Sigmoid colon (tissue), 7 donors: ENCODE results near the gene PCDHGC4. TPM values are rescaled to one million over a fixed set of nuclear protein-coding genes. Genes with fewer than 3 reads are reported as not detected.

Source experiments
- DNase-seq: peaks from one replicate; pipeline ENCODE4 v3.0.0-alpha.2; 2019
- H3K27ac ChIP-seq, 4 donors: fragments of 200-600 bp; sonication (generic); one replicate each; pipeline ENCODE4 v1.5.1; 2016 to 2019; ENCODE audit warnings: mild to moderate bottlenecking in 1 of 4
- H3K27me3 ChIP-seq, 3 donors: fragments of 200-600 bp; sonication (generic); one replicate each; pipeline ENCODE4 v1.5.1; 2019; ENCODE audit warnings: mild to moderate bottlenecking in 1 of 3
- H3K36me3 ChIP-seq, 4 donors: fragments of 200-600 bp; sonication (generic); one replicate each; pipeline ENCODE4 v1.5.1; 2016 to 2019
- H3K4me1 ChIP-seq, 4 donors: fragments of 200-600 bp; sonication (generic); one replicate each; pipeline ENCODE4 v1.5.1; 2017 to 2019
- H3K4me3 ChIP-seq, 4 donors: fragments of 200-600 bp; sonication (generic); one replicate each; pipeline ENCODE4 v1.5.1; 2017 to 2019; ENCODE audit warnings: mild to moderate bottlenecking in 2 of 4, moderate library complexity in 1 of 4
- H3K9me3 ChIP-seq, 4 donors: fragments of 200-600 bp in 3 of 4; sonication (generic) in 3 of 4; one replicate each; pipeline versions ENCODE4 v1.5.1 to v1.6.1; 2013 to 2019
- EP300 ChIP-seq, 4 donors: sonication (generic); formaldehyde crosslinking; IDR thresholded peaks; one replicate each; pipeline ENCODE4 v1.6.1; 2017; ENCODE audit warnings: antibody characterized with exemption in 4 of 4
- POLR2A ChIP-seq, 2 donors: fragments of 450-650 bp; IDR thresholded peaks; one replicate each; pipeline ENCODE4 v1.6.1; 2016; ENCODE audit warnings: antibody characterized with exemption in 2 of 2, mild to moderate bottlenecking in 2 of 2, moderate library complexity in 2 of 2
- POLR2AphosphoS5 ChIP-seq, 4 donors: sonication (generic); formaldehyde crosslinking; IDR thresholded peaks; one replicate each; pipeline ENCODE4 v1.6.1; 2017; ENCODE audit warnings: antibody characterized with exemption in 4 of 4
- WGBS, 2 donors: extraction: QIAGEN DNeasy Blood & Tissue Kit; methylation state at CpG; one replicate each; pipeline ENCODE4 v1.1.7; 2013; 5-methylcytosine and 5-hydroxymethylcytosine counted together
- intact Hi-C: fragments of 100-400 bp; cut with DNase I; formaldehyde crosslinking; loops from one replicate; pipeline ENCODE4 v1.15.1; 2023
- polyA plus RNA-seq, 3 donors: library from polyadenylated mRNA; stranded (reverse); fragments of 200-250 nt; gene quantifications; one replicate each; pipeline ENCODE4 v1.2.3, GENCODE V29; 2013
- total RNA-seq, 4 donors: library from RNA; depleted of rRNA; stranded (reverse); fragments of >200 nt; gene quantifications; one replicate each; pipeline ENCODE4 v1.1.0, GENCODE V29; 2016
- TF ChIP-seq, protein P1 (sequence below), 4 experiments: fragments of 450-650 bp in 3 of 4; fragments of 200-600 bp in 1 of 4; IDR thresholded peaks; one replicate each; pipeline ENCODE4 v1.5.1; 2016 to 2019; ENCODE audit warnings: antibody characterized with exemption in 4 of 4, mild to moderate bottlenecking in 3 of 4, moderate library complexity in 2 of 4
- donor health status: healthy with polysubstance abuse.
- donor health status: Bipolar disorder and iron deficiency.
- donor health status: healthy.

Gene PCDHGC4
- 1 to 10 TPM; 2.5 to 8.6 (median 5.2) TPM for total RNA-seq
- under 1 TPM in 1 of 3 donors, not detected in 2; 0.47 TPM for polyA plus RNA-seq

DNA sequence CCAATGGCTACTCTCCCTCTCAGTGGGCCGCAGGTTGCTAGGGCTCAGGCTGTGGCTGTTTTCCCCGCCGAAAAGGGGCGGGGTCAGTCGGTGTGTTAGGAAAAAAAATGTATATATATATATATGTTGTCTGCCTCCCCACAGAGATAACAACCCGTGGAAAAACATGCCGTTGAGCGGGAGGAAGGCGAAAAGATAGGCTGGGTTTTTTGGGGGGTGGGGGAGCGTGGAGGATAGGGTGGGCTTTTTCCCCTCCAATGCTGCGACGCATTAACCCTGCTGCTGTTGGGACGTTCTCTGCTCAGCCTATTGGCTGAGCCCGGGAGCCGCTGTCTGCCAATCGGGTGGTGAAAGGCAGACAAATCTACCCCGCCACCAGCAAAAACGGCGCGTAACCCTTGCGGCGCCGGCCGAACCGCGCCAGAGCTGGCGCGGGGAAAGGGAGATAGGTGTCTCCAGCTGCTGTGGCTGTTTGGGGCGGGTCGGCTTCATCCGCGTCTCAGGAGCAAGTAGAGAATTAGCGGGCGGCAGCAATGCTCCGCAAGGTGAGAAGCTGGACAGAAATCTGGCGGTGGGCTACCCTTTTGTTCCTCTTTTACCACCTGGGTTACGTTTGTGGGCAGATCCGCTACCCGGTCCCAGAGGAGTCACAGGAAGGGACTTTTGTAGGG is at the start of gene PCDHGC4:
TSS of gene PCDHGC4 (plus strand) at position 390 of the 671 bp plus-strand sequence. CDS start at position 534, 144 bp downstream.
- no peak for DNase-seq
- TF ChIP-seq EP300 (IDR thresholded peaks at IDR 0.05), result no peak
- no peak for TF ChIP-seq POLR2A (IDR thresholded peaks at IDR 0.05)
- TF ChIP-seq POLR2AphosphoS5 (IDR thresholded peaks at IDR 0.05), result no peak
- TF ChIP-seq, protein P1, sequence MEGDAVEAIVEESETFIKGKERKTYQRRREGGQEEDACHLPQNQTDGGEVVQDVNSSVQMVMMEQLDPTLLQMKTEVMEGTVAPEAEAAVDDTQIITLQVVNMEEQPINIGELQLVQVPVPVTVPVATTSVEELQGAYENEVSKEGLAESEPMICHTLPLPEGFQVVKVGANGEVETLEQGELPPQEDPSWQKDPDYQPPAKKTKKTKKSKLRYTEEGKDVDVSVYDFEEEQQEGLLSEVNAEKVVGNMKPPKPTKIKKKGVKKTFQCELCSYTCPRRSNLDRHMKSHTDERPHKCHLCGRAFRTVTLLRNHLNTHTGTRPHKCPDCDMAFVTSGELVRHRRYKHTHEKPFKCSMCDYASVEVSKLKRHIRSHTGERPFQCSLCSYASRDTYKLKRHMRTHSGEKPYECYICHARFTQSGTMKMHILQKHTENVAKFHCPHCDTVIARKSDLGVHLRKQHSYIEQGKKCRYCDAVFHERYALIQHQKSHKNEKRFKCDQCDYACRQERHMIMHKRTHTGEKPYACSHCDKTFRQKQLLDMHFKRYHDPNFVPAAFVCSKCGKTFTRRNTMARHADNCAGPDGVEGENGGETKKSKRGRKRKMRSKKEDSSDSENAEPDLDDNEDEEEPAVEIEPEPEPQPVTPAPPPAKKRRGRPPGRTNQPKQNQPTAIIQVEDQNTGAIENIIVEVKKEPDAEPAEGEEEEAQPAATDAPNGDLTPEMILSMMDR (IDR thresholded peaks at IDR 0.05), result no peak
- H3K9me3 ChIP-seq, result no peaks in the 10 kb centered on the region
- H3K36me3 ChIP-seq, result peaks cover 0 to 10% (median 2%) of the 10 kb centered on the region in 4 donors
- peak within 1 kb of the TSS in 1 of 4 donors; percentile 30 for H3K27ac ChIP-seq
- intact Hi-C loops, result no loop called here
- peak within 1 kb of the TSS; percentile 6 to 50 (median 42) for H3K4me3 ChIP-seq
- H3K27me3 ChIP-seq, result no peaks in the 10 kb centered on the region
- WGBS, 2 donors, result 5 to 7% methylated on average over 39 of the region's 39 CpGs
- H3K4me1 ChIP-seq, result peaks cover 0 to 85% (median 54%) of the 10 kb centered on the region in 4 donors

DNA sequence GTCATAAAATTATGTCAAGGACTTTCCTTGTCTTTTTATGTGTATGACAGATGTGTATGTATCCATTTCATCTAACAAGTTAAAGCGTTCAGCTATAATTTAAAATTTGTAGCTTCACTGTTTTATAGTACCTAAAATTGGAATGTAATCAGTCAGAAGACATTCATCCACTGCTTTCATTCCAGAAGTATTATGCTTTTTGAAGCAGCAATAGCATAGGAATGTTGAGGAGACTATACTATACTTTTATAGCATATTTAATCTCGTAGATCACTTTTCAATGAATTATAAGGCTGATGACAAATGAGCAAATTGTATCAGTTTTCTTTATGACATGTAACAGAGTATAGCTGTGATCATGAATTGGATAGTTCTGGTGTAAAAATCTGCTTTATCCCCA is 47.6 kb upstream of the PCDHGC4 start:
- 88 to 93% methylated on average over 2 of the region's 2 CpGs for WGBS, 2 donors
- Histone ChIP-seq H3K36me3 (peaks cover 0 to 7% (median 2%) of the 10 kb centered on the region in 4 donors), H3K27me3 (no peaks in the 10 kb centered on the region), H3K9me3 (peaks cover 21 to 70% (median 45%) of the 10 kb centered on the region in 4 donors), H3K27ac (no peak overlapping the region), H3K4me1 (no peaks in the 10 kb centered on the region), H3K4me3 (no peak overlapping the region)
- TF ChIP-seq, protein P1 (IDR thresholded peaks at IDR 0.05), result no peak
- no peak for TF ChIP-seq POLR2AphosphoS5 (IDR thresholded peaks at IDR 0.05)
- no peak for TF ChIP-seq EP300 (IDR thresholded peaks at IDR 0.05)
- no peak for TF ChIP-seq POLR2A (IDR thresholded peaks at IDR 0.05)
- no peak for DNase-seq
- intact Hi-C loops, result no loop called here

DNA sequence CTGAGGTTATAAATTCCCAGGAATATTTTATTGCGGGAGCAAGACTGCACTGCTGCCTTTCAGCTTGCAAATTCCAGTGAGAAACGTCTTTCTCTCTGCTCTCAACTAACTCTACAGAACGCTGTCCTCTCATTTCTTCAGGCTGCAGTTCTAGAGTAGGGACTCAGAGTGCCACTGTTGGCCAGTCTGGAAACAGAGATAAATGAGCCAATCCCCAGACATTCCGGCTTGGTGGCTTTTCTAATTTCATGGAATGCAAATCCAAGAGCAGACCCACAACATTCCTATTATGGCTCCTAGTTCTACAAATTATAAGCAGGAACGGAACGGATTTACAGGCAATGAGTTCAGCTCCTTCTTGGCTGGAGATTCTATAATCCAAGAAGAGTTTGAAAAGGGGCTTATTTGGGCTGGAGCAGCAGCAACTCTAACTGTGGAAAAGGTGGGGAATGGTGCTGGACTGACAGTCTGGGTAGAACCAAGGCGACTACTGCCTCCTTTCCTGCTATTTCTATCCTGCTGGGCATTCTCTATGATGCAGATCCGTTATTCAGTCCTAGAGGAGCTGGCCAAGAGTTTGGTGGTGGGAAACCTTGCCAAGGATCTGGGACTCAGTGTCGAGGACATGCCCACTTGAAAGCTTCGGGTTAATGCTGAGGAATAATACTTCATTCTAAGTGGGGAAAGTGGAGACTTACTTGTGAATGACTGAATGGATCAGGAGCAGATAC is 45.3 kb upstream of the PCDHGC4 start:
- peaks cover 12 to 61% (median 34%) of the 10 kb centered on the region in 4 donors for H3K9me3 ChIP-seq

DNA sequence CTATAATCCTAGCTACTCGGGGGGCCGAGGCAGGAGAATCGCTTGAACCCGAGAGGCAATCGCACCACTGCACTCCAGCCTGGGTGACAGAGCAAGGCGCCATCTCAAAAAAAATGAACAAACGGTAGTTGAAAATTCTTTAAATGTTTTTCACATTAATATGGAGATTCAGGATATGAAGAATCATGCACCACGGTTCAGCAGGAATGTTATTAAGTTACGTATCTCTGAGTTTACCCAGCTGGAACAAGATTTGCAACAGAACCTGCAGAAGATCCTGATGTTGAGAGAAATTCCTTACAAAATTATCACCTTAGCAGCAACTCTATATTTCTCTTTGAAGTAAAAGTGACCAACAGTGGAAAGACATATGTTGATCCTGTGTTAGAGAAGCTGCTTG is 44.5 kb upstream of the PCDHGC4 start:
- Histone ChIP-seq H3K36me3 (peaks cover 0 to 7% (median 2%) of the 10 kb centered on the region in 4 donors), H3K4me1 (no peaks in the 10 kb centered on the region), H3K27ac (no peak overlapping the region), H3K4me3 (no peak overlapping the region), H3K27me3 (no peaks in the 10 kb centered on the region), H3K9me3 (peaks cover 12 to 62% (median 34%) of the 10 kb centered on the region in 4 donors)
- TF ChIP-seq EP300 (IDR thresholded peaks at IDR 0.05) (no peak), POLR2A (IDR thresholded peaks at IDR 0.05) (no peak), POLR2AphosphoS5 (IDR thresholded peaks at IDR 0.05) (no peak)
- TF ChIP-seq, protein P1 (IDR thresholded peaks at IDR 0.05), result no peak
- 93 to 96% methylated on average over 9 of the region's 9 CpGs for WGBS, 2 donors
- no peak for DNase-seq
- intact Hi-C loops, result no loop called here

More for the DNA sequence above, 45.3 kb upstream of the PCDHGC4 start:
- TF ChIP-seq POLR2AphosphoS5 (IDR thresholded peaks at IDR 0.05) (no peak), POLR2A (IDR thresholded peaks at IDR 0.05) (no peak), EP300 (IDR thresholded peaks at IDR 0.05) (no peak)
- TF ChIP-seq, protein P1 (IDR thresholded peaks at IDR 0.05), result no peak
- 71 to 77% methylated on average over 10 of the region's 10 CpGs for WGBS, 2 donors
- H3K36me3 ChIP-seq, result peaks cover 0 to 7% (median 2%) of the 10 kb centered on the region in 4 donors
- DNase-seq, result no peak
- no peak overlapping the region for H3K4me3 ChIP-seq
- intact Hi-C loops, result no loop called here
- no peak overlapping the region for H3K27ac ChIP-seq
- H3K4me1 ChIP-seq, result no peaks in the 10 kb centered on the region
- no peaks in the 10 kb centered on the region for H3K27me3 ChIP-seq
